IMR-90 (cell line): ENCODE measurements around the gene CLPSL2.

Experiments
- BHLHE40 ChIP-seq: fragments of 150-350 bp; IDR thresholded peaks from 2 replicates; pipeline ENCODE4 v1.6.1; 2016; ENCODE audit warnings: mild to moderate bottlenecking, low read depth, low read length
- FOS ChIP-seq: fragments of 150-350 bp; IDR thresholded peaks from 2 replicates; pipeline ENCODE4 v1.6.1; 2016; ENCODE audit warnings: low read depth, low read length
- TF ChIP-seq, protein P1 (sequence below): conservative IDR thresholded peaks from 2 replicates; pipeline ENCODE4 v1.5.1; 2012; ENCODE audit warnings: mild to moderate bottlenecking, low read depth, low read length, improper control_type of control experiment

- TF ChIP-seq FOS = no peak
- TF ChIP-seq, protein P1, sequence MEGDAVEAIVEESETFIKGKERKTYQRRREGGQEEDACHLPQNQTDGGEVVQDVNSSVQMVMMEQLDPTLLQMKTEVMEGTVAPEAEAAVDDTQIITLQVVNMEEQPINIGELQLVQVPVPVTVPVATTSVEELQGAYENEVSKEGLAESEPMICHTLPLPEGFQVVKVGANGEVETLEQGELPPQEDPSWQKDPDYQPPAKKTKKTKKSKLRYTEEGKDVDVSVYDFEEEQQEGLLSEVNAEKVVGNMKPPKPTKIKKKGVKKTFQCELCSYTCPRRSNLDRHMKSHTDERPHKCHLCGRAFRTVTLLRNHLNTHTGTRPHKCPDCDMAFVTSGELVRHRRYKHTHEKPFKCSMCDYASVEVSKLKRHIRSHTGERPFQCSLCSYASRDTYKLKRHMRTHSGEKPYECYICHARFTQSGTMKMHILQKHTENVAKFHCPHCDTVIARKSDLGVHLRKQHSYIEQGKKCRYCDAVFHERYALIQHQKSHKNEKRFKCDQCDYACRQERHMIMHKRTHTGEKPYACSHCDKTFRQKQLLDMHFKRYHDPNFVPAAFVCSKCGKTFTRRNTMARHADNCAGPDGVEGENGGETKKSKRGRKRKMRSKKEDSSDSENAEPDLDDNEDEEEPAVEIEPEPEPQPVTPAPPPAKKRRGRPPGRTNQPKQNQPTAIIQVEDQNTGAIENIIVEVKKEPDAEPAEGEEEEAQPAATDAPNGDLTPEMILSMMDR = no peak
- TF ChIP-seq BHLHE40 = no peak
These were observed 1.4 kb upstream of the CLPSL2 start for GRCh38 chr6:35775031-35775430.
